OCI-LY3 (cell line): ENCODE data around the gene ZNF639.

Source experiments
- CTCF ChIP-seq: fragments of 200-600, 300-600 bp; sonication (generic); IDR thresholded peaks from 2 replicates; pipeline ENCODE4 v1.5.1; 2014; ENCODE audit warnings: antibody characterized with exemption, low read length, low read depth
- EZH2phosphoT487 ChIP-seq: fragments of 200-600 bp; shearing (Covaris generic); IDR thresholded peaks from 2 replicates; pipeline ENCODE4 v1.6.1; 2018; ENCODE audit warnings: antibody characterized with exemption, mixed run types, low read depth

- TF ChIP-seq CTCF, result no peak
- no peak for TF ChIP-seq EZH2phosphoT487
Observed at GRCh38 chr3:179369621-179370020, 46.8 kb downstream of the ZNF639 start.
